GM19455 (cell line): ENCODE measurements around the gene NUP50.

Source experiments
- ATAC-seq: cut with Tn5 transposase; IDR thresholded peaks from one replicate; pipeline ENCODE4 v1.9.1; 2021; ENCODE audit not compliant: unreplicated experiment

NUP50 gene

GRCh38 chr22:45192701-45193187, 29.0 kb downstream of the NUP50 start:
- no peak for ATAC-seq

- ATAC-seq, result no peak
These were observed 31.0 kb downstream of the NUP50 start for GRCh38 chr22:45194686-45195085.

- no peak for ATAC-seq
These were observed 31.9 kb downstream of the NUP50 start for GRCh38 chr22:45195616-45196015.

GRCh38 chr22:45196308-45196707, 32.6 kb downstream of the NUP50 start:
- no peak for ATAC-seq

- no peak for ATAC-seq
These were observed 33.3 kb downstream of the NUP50 start for GRCh38 chr22:45196926-45197605.

GRCh38 chr22:45197606-45198462, 34.1 kb downstream of the NUP50 start:
- no peak for ATAC-seq

GRCh38 chr22:45198463-45198795, 34.7 kb downstream of the NUP50 start:
- no peak for ATAC-seq

GRCh38 chr22:45199723-45200122, 36.0 kb downstream of the NUP50 start:
- ATAC-seq, result no peak

GRCh38 chr22:45200230-45200629, 36.5 kb downstream of the NUP50 start:
- no peak for ATAC-seq

- ATAC-seq, result no peak
These were observed 37.3 kb downstream of the NUP50 start for GRCh38 chr22:45200860-45201511.

- ATAC-seq, result no peak
These were observed 38.1 kb downstream of the NUP50 start for GRCh38 chr22:45201678-45202332.

GRCh38 chr22:45202333-45203149, 38.8 kb downstream of the NUP50 start:
- ATAC-seq, result no peak

- ATAC-seq, result no peak
These were observed 39.6 kb downstream of the NUP50 start for GRCh38 chr22:45203150-45203951.

GRCh38 chr22:45204241-45204640, 40.5 kb downstream of the NUP50 start:
- ATAC-seq, result no peak

- ATAC-seq, result no peak
These were observed 41.1 kb downstream of the NUP50 start for GRCh38 chr22:45204819-45205218.

- no peak for ATAC-seq
These were observed 41.7 kb downstream of the NUP50 start for GRCh38 chr22:45205276-45205925.

- ATAC-seq, result no peak
These were observed 42.5 kb downstream of the NUP50 start for GRCh38 chr22:45206233-45206632.

- no peak for ATAC-seq
These were observed 43.8 kb downstream of the NUP50 start for GRCh38 chr22:45207533-45207932.

GRCh38 chr22:45207981-45208664, 44.4 kb downstream of the NUP50 start:
- no peak for ATAC-seq
